Astrocyte of the cerebellum (primary cell): ENCODE measurements around the gene EML1.

Experiments used
- DNase-seq: peaks from one replicate; pipeline ENCODE4 v3.0.0-alpha.2; 2011; ENCODE audit warnings: low read depth
- H3K4me3 ChIP-seq: 2 replicates; pipeline ENCODE4 v1.5.1; 2011; ENCODE audit warnings: mild to moderate bottlenecking, low read depth, low read length, moderate library complexity
- CTCF ChIP-seq: IDR thresholded peaks from 2 replicates; pipeline ENCODE4 v1.5.1; 2012; ENCODE audit warnings: low read length, low read depth, moderate library complexity, mild to moderate bottlenecking; ENCODE audit errors: missing control alignments
- in situ Hi-C: cut with HindIII; loops from 2 replicates; pipeline ENCODE4 v1.10.0; 2017; ENCODE audit warnings: low sequenced_read_pairs

Gene EML1

GRCh38 chr14:99755629-99756603 is 37.3 kb upstream of the EML1 start:
- no peak overlapping the region for H3K4me3 ChIP-seq
- DNase-seq: peak; percentile 87
- in situ Hi-C loops: loop anchor here (10.0 kb wide), 1 partner anchor 119 kb away; no protein-coding TSS in a partner anchor
- TF ChIP-seq CTCF: no peak

- no peak for DNase-seq
- H3K4me3 ChIP-seq: no peak overlapping the region
- in situ Hi-C loops: loop anchor here (10.0 kb wide), 1 partner anchor 118 kb away; no protein-coding TSS in a partner anchor
- no peak for TF ChIP-seq CTCF
Measured at GRCh38 chr14:99756796-99757195, 36.4 kb upstream of the EML1 start.

GRCh38 chr14:99757331-99758070 is 35.7 kb upstream of the EML1 start:
- no peak overlapping the region for H3K4me3 ChIP-seq
- in situ Hi-C loops: loop anchor here (10.0 kb wide), 1 partner anchor 117 kb away; no protein-coding TSS in a partner anchor
- DNase-seq: peak; percentile 89
- no peak for TF ChIP-seq CTCF

- in situ Hi-C loops: loop anchor here (10.0 kb wide), 1 partner anchor 117 kb away; no protein-coding TSS in a partner anchor
- H3K4me3 ChIP-seq: no peak overlapping the region
- peak; percentile 93 for DNase-seq
- no peak for TF ChIP-seq CTCF
Measured at GRCh38 chr14:99758121-99758821, 34.9 kb upstream of the EML1 start.

- no peak for TF ChIP-seq CTCF
- no peak for DNase-seq
- no peak overlapping the region for H3K4me3 ChIP-seq
- in situ Hi-C loops: loop anchor here (10.0 kb wide), 1 partner anchor 116 kb away; no protein-coding TSS in a partner anchor
Measured at GRCh38 chr14:99758872-99759545, 34.2 kb upstream of the EML1 start.
